HG02610 (cell line): ENCODE data around the gene CHD2.
A peak's percentile ranks its signal among the peaks of the same experiment; 100 is the strongest.

Source experiments
- ATAC-seq: cut with Tn5 transposase; IDR thresholded peaks from one replicate; pipeline ENCODE4 v1.9.1; 2021; ENCODE audit warnings: mild to moderate bottlenecking, moderate library complexity; ENCODE audit not compliant: unreplicated experiment

CHD2 gene

GRCh38 chr15:92884436-92885223 is 15.5 kb upstream of the CHD2 start:
- ATAC-seq, result no peak

GRCh38 chr15:92885224-92886041 is 14.7 kb upstream of the CHD2 start:
- ATAC-seq, result no peak

GRCh38 chr15:92886042-92886537 is 14.0 kb upstream of the CHD2 start:
- ATAC-seq, result no peak

GRCh38 chr15:92886815-92887214 is 13.3 kb upstream of the CHD2 start:
- no peak for ATAC-seq

GRCh38 chr15:92887869-92888268 is 12.3 kb upstream of the CHD2 start:
- no peak for ATAC-seq

- no peak for ATAC-seq
Observed at GRCh38 chr15:92889390-92890107, 10.6 kb upstream of the CHD2 start.

GRCh38 chr15:92891533-92892200 is 8.5 kb upstream of the CHD2 start:
- no peak for ATAC-seq

- ATAC-seq, result no peak
Observed at GRCh38 chr15:92892201-92892555, 7.9 kb upstream of the CHD2 start.

GRCh38 chr15:92893200-92893599 is 6.9 kb upstream of the CHD2 start:
- no peak for ATAC-seq

- ATAC-seq, result no peak
Observed at GRCh38 chr15:92896561-92896960, 3.6 kb upstream of the CHD2 start.

GRCh38 chr15:92897620-92898019 is 2.5 kb upstream of the CHD2 start:
- ATAC-seq, result no peak

GRCh38 chr15:92898988-92899582 is 1.0 kb upstream of the CHD2 start:
- ATAC-seq, result no peak

GRCh38 chr15:92899601-92899947 is 550 bp upstream of the CHD2 start:
- ATAC-seq, result no peak

GRCh38 chr15:92900731-92901071 is 577 bp downstream of the CHD2 start:
- no peak for ATAC-seq

- no peak for ATAC-seq
Observed at GRCh38 chr15:92901072-92901761, 1.1 kb downstream of the CHD2 start.

- ATAC-seq, result no peak
Observed at GRCh38 chr15:92901995-92902394, 1.9 kb downstream of the CHD2 start.

GRCh38 chr15:92902737-92903593 is 2.8 kb downstream of the CHD2 start:
- no peak for ATAC-seq

GRCh38 chr15:92903631-92903965 is 3.5 kb downstream of the CHD2 start:
- no peak for ATAC-seq

- ATAC-seq, result peak; percentile 84
Observed at GRCh38 chr15:92903966-92904721, 4.0 kb downstream of the CHD2 start.
